Measurements from ENCODE around the gene PDE4D.
"Not testable (repeated sequence)": the region's sequence is repeated elsewhere in the genome, so short reads cannot be mapped to it uniquely, and the experiment has no call there.

The PDE4D gene

DNA sequence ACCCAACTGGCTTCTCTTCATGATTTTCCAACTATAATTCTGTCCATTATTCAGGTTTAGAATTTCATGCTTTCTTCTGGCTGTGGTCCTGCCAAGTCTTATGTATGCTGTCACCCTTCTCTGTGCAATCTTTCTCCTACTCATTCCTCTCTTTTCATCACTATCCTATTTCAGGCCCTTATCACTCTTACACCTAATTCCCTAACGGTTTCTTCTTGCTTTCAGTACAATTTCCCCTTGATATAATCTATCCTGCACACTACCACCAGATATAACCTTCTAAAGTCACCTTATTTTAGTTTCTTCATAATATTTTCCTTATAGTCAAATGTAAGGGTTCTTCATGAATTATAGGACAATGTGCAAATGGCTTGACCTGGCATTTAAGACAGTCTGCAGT is 874.4 kb downstream of the PDE4D start:
- no peak for DNase-seq

DNA sequence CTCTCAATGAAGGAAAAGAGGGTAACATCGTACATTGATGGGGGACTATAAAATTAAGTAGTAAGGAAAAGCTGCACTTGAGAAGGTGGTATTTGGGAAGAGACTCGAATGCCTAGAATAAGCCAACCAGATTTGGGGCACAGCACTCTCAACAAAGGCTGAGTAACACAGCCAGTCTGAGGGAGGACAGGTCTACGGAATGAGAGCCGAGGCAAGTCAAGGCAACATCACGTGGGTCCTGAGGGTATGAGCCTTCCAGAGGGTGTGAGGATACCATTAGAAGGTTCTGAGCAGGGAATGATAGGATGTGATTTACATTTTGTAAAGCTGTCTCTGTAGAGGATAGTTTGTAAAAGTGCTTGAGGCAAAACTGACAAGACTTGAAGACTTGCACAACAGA is 876.6 kb downstream of the PDE4D start:
- no peak for DNase-seq

DNA sequence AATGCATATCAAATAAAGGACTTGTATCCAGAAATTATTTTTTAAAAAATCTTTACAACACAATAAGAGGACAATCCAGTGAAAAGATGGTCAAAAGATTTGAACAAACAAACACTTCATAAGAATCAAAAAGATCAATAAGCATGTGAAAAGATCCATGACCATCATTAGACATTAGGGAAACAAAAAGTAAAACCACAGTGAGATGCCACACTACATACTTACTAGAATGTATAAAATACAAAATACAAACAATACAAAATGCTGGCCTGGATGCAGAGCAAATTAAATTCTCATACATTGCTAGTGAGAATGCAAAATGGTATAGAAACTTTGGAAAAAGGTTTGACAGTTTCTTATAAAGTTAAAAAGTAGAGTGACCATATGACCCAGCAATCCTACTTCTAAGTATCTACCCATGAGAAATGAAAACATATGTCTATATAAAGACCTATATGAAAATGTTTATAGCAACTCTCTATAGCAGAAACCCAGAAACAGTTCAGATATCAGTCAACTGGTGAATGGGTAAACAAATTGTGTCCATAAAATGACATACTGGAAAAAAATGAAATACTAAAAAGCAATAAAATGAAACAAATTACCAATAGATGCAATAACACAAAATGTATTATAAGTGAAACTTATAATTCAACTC is 884.6 kb downstream of the PDE4D start:
- DNase-seq = no peak

DNA sequence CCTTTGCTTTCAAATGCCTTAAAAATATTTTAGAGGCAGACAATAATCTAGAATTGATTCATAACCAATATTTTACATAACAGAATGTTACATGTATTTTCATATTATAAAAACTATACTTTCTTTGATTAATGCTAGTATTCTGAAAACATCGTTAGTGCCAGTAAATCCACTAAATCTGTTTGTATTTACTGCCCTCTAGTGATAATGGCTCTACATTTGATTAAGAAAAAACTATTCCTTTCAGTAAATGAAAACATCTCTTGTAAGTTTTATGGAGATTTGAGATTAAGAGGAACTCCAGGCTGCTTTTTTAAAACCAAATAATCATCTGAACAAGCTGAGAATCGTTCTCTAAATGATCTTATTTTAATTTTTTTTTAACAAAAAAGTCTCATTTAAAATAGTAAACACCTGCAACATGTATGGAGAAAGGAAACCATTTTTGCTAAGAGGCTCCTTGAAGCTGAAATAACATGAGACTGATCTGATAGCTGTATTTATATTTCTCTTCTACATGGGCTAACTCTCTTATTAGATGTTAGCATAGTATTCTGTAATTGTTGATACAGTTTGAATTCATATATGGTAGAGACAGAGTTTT is 886.0 kb downstream of the PDE4D start:
- peak; percentile 42 for DNase-seq

DNA sequence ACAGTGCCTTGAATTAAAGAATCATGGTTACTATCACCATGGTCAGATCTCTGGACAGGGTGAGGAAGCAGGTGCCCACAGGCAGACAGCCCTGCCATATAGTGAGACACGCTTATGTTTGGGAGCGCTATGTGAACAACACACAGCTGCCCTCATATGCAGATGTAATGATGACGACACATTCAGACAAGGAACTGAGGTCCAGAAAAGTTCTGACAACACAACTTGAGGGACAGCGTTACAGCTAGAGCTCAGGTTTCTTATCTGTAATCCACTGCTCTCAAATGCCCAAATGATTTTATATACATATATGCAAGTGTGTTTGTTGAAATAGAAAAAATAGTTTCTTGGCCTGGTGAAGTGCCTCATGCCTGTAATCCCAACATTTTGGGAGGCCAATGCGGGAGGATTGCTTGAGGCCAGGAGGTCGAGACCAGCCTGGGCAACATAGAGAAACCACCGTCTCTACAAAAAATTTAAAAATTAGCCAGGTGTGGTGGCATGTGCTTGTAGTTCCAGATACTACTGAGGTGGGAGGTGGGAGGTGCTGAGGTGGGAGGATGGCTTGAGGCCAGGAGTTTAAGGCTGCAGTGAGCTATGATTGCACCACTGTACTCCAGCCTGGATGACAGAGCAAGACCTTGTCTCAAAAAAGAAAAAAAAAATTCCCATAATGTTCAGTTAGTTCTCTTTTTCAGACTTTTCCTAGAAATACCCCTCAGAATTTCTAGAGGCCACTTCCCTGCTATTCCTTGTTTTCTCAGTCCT is 887.4 kb downstream of the PDE4D start:
- no peak for DNase-seq

DNA sequence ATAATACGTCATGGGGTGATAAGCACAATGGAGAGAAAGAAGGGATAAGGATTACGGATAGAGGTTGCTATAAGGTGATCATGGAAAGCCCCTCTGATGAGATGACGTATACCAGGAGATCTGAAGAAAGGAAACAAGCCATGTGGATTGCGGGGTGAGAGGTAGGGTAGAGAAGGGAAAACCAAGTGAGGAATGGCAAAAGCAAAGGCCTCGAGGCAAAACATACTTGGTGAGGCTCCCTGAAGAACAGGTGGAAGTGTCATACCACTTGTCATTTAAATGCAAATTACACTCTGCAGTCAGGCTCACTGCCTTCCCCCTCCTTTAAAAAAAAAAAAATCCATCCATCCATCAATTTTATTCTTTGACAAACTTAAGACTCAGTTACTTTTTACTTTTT is 889.9 kb downstream of the PDE4D start:
- DNase-seq = no peak

DNA sequence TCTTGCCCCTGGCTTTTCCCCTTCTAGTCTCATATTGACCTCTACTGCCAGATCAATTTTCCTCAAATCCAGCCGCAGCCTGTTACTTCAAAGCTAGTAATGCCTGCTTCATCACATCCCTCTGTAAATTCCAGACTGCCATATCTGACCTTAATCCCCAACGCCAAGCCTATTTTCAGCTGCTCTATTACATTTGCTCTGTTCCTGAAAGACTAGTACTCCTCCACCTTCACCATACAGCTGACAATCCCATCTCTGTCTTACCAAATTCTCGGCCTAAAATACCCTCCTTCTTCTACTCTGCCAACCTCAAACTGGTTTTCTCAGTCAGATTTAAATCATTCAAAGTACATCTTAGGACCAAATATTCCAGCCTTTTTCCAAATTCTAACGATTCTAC is 890.4 kb downstream of the PDE4D start:
- DNase-seq = no peak

DNA sequence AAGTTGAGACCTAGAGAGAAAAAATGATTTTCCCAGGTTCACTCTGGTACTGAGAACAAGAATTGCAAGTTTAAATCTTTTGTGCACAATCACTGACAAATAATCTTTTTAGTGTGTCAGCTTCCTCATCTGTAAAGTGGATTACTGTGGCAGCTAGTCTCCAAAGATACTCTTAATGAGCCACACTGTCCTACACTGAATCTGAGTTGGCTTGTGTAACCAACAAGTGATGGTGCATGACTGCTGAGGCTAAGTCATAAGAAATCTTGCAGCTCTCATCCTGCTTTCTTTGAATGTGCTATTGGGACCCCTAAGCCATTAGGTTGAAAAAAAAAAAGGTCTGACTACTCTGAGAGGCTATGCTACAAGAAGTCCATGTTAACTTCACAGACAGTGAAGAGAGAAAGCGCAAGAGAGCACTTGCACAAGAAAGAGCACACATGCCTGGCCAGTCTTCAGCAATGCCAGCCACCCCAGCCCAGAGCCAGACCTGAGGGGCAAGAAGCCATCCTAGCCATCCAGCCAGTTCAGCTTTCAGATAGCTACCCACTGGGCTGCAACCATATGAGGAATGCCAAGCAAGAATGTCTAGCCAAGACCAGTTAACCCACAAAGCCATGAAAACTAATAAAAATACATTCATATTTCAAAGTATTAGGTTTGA is 891.2 kb downstream of the PDE4D start:
- no peak for DNase-seq

DNA sequence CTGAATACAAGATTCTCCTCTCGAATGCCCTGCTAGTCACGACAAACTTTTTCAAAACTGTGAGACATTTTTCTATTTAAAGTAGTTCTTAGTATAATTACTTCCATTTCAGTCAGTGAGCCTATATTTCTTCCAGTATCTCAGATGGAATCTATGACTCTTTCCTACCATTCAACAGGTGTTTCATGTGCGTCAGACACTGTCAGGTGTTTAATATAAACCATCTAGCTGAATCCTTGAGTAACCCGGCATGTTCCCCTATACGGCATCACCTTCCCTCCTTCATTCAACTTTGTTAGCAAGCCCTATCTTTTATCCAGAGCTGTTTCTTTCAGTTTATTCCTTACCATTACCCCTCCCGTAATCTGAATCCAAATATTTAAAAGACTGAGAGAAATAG is 891.8 kb downstream of the PDE4D start:
- no peak for DNase-seq

DNA sequence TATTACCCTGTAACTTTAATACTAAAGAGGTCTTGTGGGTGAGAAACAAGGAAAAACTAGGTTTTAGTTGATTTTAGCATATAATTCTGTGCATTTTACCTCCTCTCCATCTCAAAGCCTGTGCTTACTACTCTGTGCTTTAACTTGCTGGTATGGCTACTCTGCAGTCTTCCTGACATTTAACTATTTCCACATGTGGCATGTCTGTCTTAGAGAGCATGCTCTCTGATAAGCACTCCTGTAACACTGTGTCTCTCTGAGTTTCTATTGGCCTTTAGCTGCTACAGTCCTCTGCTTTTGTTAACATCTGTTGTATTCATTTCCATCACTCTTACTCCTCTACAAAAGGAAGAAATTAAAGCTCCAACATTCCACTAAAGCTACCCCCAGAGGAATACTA is 892.4 kb downstream of the PDE4D start:
- DNase-seq = no peak

DNA sequence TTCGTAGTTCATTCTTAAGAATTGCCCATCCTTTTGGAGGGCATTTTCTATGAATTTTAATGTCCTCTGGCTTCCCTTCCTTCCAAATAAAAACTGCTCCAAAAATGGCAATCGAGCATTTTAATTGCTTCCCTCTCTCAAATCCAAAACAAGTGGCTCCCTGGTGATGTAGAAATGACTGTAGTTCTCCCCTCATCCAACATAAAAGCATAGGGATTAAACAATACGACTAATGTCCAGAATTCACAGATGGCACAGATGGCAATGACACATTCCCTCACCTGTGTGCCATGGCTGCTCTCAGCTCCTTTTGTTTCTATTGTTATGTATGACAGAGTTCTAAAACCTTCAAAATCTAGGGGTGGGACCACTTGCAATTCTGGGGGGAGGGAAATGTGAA is 893.3 kb downstream of the PDE4D start:
- DNase-seq = no peak

DNA sequence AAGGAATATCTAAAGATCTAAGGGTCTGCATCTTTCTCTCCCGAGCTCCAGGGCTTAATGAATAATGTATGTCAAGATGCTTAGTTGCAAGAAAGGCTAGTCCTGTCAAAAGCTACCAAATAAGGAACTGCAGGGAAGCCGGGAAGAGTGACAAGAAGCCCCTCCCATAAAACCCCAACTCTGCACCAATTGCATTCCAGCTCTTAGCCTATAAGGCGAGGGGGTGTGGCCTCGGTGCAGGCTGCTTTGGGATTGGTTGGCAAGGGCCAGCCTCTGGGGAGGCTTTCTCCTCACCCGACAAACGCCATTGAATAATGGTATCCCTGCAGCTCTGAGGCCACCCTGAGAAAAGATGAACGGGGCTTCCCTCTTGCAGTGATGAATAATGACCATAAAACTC is 893.7 kb downstream of the PDE4D start:
- DNase-seq = no peak

DNA sequence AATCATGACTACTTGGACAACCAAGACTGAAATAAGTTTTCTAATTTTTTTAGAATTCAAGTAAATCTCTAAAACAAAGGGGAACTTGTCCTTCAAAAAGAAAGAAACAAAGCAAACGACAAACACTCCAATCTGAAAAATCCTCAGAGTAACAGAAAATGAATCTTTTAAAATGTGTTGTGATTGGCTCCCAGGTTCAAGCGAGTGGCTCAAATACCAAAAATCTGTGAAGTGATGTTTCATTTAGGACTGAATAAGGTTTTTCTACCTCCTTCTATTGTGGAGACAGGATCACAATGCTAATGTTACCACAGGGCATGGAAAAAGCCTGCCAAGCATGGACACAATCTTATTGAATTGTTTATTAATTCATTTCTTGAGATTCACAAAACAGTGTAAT is 895.0 kb downstream of the PDE4D start:
- DNase-seq = no peak

DNA sequence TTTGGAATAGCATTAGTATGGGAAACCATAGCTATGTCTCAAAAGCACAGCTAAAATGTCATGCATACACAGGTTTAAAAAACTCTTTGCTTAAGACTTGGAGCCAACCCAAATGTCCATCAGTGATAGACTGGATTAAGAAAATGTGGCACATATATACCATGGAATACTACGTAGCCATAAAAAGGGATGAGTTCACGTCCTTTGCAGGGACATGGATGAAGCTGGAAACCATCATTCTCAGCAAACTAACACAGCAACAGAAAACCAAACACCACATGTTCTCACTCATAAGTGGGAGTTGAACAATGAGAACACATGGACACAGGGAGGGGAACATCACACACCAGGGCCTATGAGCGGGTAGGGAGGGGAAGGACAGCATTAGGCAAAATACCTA is 897.7 kb downstream of the PDE4D start:
- DNase-seq = not testable (repeated sequence)

DNA sequence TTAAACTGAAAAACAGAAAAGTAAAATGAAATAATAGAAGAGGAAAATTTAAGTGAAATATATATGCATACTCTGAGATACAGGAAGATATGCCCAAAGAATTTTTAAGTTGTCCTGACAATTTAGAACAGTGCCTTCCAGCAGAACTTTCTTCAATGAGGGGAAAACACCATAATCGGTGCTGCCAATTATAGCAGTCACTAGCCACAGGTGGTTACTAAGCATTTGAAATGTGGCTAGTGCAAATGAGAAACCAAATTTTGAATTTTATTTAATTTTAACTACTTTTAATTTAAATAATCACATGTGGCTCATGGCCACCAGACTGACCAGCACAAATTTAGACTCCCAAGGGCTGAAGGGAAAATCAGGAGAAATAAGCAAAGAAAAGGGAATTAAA is 900.1 kb downstream of the PDE4D start:
- no peak for DNase-seq

DNA sequence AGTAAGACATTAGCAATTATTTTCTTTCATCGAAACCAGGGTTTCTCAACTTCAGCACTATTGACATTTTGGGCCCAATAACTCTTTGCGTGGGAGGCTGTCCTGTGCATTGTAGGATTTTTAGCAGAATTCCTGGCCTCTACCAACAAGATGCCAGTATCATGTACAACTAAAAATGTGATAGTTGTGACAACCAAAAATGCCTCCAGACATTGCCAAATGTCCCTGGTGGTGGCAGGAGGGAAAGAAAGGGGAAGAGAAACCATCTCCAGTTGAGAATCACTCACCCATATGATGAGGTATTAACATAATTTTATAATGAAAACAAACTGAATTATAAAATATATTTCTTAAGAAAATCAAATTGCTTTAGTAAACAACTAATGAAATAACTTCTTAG is 904.6 kb downstream of the PDE4D start:
- DNase-seq = no peak

DNA sequence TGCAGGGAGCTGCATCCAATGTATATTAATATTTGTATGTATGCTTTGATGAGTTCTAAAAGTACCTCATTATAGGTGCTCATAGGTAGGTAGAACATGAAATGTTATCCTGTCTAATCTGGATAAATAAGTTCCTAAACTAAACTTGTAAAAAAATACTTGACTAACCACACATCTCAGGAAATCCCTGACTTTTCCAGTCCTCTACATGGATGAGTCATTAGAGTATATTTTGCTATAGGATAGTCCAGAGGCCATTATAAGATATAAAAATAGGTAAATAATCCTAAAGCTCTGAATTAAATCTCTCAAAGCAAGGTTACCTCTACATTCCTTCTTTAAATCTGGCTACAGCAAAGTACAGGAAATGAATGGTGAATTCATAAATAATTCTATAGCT is 906.3 kb downstream of the PDE4D start:
- DNase-seq = no peak

DNA sequence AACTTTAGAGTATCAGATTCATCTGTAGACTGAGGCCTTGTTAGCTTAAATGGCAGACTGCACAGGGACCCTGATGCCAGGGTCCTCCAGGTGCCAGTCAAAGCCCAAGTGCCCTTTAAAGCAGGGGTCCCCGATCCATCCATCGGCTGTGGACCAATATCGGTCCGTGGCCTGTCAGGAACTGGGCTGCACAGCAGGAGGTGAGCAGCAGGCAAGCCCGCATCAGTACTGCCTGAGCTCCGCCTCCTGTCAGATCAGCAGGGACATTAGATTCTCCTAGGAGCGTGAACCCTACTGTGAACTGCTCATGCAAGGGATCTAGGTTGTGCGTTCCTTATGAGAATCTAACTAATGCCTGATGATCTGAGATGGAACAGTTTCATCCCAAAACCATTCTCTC is 907.2 kb downstream of the PDE4D start:
- DNase-seq = no peak

DNA sequence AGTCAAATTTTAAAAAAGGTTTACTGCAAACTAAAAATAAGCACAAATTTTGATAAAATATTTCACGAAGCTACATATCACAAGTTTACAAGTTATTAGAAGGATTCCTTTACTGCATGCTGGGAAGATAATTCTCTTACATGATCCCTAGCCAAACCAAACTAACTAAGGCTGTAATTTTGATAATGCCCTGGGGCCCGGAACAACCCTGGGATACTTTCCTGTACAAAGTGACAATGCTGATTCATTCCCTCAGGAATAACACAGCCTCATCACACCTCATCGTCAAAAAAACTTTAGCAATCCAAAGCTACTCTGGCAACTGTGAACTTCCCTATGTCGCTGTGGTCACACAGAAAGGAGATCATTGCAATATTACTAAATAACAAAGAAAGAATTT is 907.8 kb downstream of the PDE4D start:
- no peak for DNase-seq

DNA sequence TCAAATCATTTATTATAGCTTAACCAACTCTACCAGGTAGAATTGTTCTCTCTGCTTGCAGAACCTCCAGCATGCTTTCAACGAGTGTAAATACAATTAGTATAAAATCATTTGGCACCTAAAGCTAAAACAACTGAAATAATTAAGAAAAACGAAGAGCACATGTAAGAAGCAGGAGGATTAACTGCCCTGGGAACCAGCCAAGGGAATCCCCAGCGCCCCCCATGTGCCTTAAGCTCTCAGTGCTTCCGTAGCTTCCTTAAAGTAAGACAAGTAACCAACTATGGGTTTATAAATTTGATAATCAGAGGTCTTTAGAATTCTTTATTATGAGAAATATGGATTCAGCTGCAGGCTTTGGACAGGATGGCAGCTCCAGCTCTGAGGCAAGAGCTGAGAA is 908.2 kb downstream of the PDE4D start:
- no peak for DNase-seq

DNA sequence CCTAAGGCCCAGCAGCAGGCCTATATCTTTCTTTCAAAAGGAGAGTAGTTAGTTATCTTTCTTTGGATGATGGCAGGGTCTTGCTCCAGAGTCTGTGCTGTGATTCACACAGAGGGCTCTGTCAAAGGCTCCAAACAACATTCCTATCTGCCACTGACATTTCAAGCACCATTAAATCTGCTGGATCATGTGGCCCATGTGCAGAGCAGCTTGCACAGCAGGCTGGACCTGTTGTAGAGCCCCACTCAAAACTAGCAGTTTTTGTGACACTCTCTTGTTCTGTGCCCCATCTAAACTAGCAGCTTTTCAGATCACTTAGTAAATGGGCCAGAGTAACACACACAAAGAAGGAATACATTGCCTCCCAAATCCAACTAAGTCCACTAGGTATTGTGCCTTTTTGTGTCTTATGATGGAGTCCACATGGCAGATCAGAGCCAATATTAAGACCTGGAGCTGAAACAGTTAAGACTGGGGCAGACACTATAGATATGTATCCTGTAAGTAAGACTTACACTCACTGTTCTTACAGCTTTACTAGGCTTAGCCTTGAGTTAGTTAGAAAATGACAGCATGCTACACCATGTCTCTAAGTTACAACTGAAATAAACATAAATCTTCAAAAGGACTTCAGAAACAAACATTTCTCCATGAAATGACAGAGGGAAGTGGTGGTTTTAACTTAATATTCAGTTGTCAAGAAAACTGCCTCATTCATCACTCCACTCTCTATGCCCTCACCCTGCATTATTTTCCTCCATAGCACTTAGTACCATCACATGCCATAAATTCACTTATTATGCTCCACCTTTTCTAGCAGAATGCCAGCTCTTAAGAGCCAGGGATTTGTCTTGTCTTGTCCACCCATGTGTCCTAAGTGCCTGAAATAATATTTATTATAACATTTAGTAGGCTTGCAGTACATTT is 909.7 kb downstream of the PDE4D start:
- DNase-seq = peak; percentile 14

DNA sequence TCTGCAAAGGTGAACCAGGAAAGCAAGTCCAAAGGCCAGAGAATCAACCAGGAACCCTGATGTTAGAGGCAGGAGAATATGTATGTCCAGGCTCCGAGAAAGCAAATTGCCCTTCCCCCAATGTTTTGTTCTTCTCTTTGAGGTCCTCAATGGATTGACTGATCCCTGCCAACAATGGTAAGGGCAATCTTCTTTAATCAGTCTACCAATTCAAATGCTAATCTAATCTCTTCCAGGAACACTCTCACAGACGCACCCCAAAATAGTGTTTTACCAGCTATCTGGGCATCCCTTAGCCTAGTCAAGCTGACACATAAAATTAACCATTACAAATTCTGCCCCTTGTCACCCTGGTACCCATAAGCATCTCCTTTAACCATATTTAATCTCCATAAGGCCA is 912.6 kb downstream of the PDE4D start:
- no peak for DNase-seq

DNA sequence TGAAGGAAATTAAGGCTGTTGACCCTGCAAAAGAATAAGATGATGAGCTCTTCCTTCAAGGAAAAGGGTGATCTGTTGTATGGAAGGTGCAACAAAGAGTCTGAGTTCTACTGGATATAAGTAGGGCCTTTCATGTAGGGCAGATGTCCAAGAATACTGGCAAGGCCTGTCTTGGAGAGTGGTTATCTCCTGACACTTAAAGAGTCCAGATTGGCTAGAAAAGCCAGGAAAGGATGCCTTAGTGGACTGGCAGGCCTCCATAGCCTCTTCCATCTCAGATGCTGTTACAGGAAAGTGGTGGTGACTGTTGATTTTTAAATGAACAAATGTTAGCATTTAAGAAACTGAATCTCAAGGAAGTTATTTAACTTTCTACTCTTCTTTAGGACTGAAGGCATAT is 914.4 kb downstream of the PDE4D start:
- DNase-seq = no peak
